RKO (cell line): Measurements from ENCODE around the gene LIPN.

Experiments
- DNase-seq: peaks from one replicate; pipeline ENCODE4 v3.0.0-alpha.2; 2016; ENCODE audit warnings: low spot score

LIPN gene

GRCh38 chr10:88828310-88828709 lies 68.5 kb downstream of the LIPN start:
- DNase-seq: no peak
